ENCODE measurements around the gene PTPRJ.

The PTPRJ gene

GRCh38 chr11:48001438-48002021, 21.2 kb downstream of the PTPRJ start:
- TF ChIP-seq CTCF (IDR thresholded peaks at IDR 0.05; ENCODE audit: insufficient read depth, low read length, poor library complexity, severe bottlenecking) = no peak
- no peak for DNase-seq (ENCODE audit: extremely low read depth, insufficient read length)
- H3K4me3 ChIP-seq (replicated peaks; ENCODE audit: low read depth, low read length) = no peak overlapping the region
- no peaks in the 10 kb centered on the region for H3K36me3 ChIP-seq (ENCODE audit: control insufficient read depth, insufficient read depth, low read length)
- H3K27me3 ChIP-seq (replicated peaks; ENCODE audit: control insufficient read depth, insufficient read depth, low read length) = no peaks in the 10 kb centered on the region

GRCh38 chr11:48002561-48002960, 22.2 kb downstream of the PTPRJ start:
- TF ChIP-seq CTCF (IDR thresholded peaks at IDR 0.05; ENCODE audit: insufficient read depth, low read length, poor library complexity, severe bottlenecking) = no peak
- no peaks in the 10 kb centered on the region for H3K27me3 ChIP-seq (replicated peaks; ENCODE audit: control insufficient read depth, insufficient read depth, low read length)
- H3K4me3 ChIP-seq (replicated peaks; ENCODE audit: low read depth, low read length) = no peak overlapping the region
- DNase-seq (ENCODE audit: extremely low read depth, insufficient read length) = no peak
- H3K36me3 ChIP-seq (ENCODE audit: control insufficient read depth, insufficient read depth, low read length) = no peaks in the 10 kb centered on the region

- no peaks in the 10 kb centered on the region for H3K27me3 ChIP-seq (replicated peaks; ENCODE audit: control insufficient read depth, insufficient read depth, low read length)
- DNase-seq (ENCODE audit: extremely low read depth, insufficient read length) = no peak
- no peak for TF ChIP-seq CTCF (IDR thresholded peaks at IDR 0.05; ENCODE audit: insufficient read depth, low read length, poor library complexity, severe bottlenecking)
- no peaks in the 10 kb centered on the region for H3K36me3 ChIP-seq (ENCODE audit: control insufficient read depth, insufficient read depth, low read length)
- H3K4me3 ChIP-seq (replicated peaks; ENCODE audit: low read depth, low read length) = no peak overlapping the region
These were observed 23.6 kb downstream of the PTPRJ start for GRCh38 chr11:48003926-48004325.

GRCh38 chr11:48004456-48004855, 24.1 kb downstream of the PTPRJ start:
- Histone ChIP-seq H3K4me3 (replicated peaks; ENCODE audit: low read depth, low read length) (no peak overlapping the region), H3K27me3 (replicated peaks; ENCODE audit: control insufficient read depth, insufficient read depth, low read length) (no peaks in the 10 kb centered on the region), H3K36me3 (ENCODE audit: control insufficient read depth, insufficient read depth, low read length) (no peaks in the 10 kb centered on the region)
- TF ChIP-seq CTCF (IDR thresholded peaks at IDR 0.05; ENCODE audit: insufficient read depth, low read length, poor library complexity, severe bottlenecking) = no peak
- DNase-seq (ENCODE audit: extremely low read depth, insufficient read length) = no peak

- Histone ChIP-seq H3K27me3 (replicated peaks; ENCODE audit: control insufficient read depth, insufficient read depth, low read length) (no peaks in the 10 kb centered on the region), H3K36me3 (ENCODE audit: control insufficient read depth, insufficient read depth, low read length) (no peaks in the 10 kb centered on the region), H3K4me3 (replicated peaks; ENCODE audit: low read depth, low read length) (no peak overlapping the region)
- no peak for DNase-seq (ENCODE audit: extremely low read depth, insufficient read length)
- TF ChIP-seq CTCF (IDR thresholded peaks at IDR 0.05; ENCODE audit: insufficient read depth, low read length, poor library complexity, severe bottlenecking) = no peak
These were observed 24.8 kb downstream of the PTPRJ start for GRCh38 chr11:48005136-48005535.

- no peak for DNase-seq (ENCODE audit: extremely low read depth, insufficient read length)
- TF ChIP-seq CTCF (IDR thresholded peaks at IDR 0.05; ENCODE audit: insufficient read depth, low read length, poor library complexity, severe bottlenecking) = no peak
- Histone ChIP-seq H3K4me3 (replicated peaks; ENCODE audit: low read depth, low read length) (no peak overlapping the region), H3K27me3 (replicated peaks; ENCODE audit: control insufficient read depth, insufficient read depth, low read length) (no peaks in the 10 kb centered on the region), H3K36me3 (ENCODE audit: control insufficient read depth, insufficient read depth, low read length) (no peaks in the 10 kb centered on the region)
These were observed 25.5 kb downstream of the PTPRJ start for GRCh38 chr11:48005831-48006270.

Data from GM06990 (cell line).